K562 treated with DMSO at 1 percent for 48 hours (cell line): ENCODE results near the gene OR6C70. TPM values are rescaled to one million over a fixed set of nuclear protein-coding genes. Genes with fewer than 3 reads are reported as not detected.

Source experiments
- total RNA-seq: library from RNA; unstranded; fragments of 300-600 nt; gene quantifications from 2 replicates; pipeline ENCODE4 v1.2.3, GENCODE V29; 2022; ENCODE audit warnings: low replicate concordance; ENCODE audit errors: extremely low read depth

OR6C70 gene
- total RNA-seq, result not detected in 2 replicates

GRCh38 chr12:55470088-55470829 is at the start of gene OR6C70:
OR6C70 (minus strand) TSS chr12:55470138; CDS start chr12:55470138, 0 bp downstream.

GRCh38 chr12:55492078-55492477 is 22.1 kb upstream of the OR6C70 start, which contains the start of gene OR6C68:
OR6C68 (plus strand) TSS chr12:55492378; CDS start chr12:55492378, 0 bp downstream.

GRCh38 chr12:55443776-55444175 is 26.2 kb downstream of the OR6C70 start, which contains the start of gene OR6C2:
OR6C2 (plus strand) TSS chr12:55444076; CDS start chr12:55452214, 8,138 bp downstream.

DNA sequence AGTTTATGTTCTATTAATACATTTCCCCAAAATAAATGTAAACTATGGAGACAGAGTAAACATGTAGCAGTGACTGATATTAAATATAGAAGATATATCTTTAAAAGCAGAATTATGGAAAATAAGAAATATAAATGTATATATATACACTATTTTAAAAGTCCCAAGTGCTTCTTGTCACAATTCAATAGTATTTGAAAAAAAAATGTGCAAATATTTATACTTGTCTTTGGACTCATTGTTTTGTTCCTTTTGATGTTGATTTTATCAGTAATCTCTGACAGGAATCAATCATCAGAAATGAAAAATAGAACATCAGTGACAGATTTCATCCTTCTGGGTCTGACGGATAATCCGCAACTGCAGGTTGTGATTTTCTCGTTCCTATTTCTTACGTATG is 44.0 kb downstream of the OR6C70 start, which contains the start of gene OR6C76:
OR6C76 (plus strand) TSS at position 301 of the 400 bp plus-strand sequence; CDS start at position 301, 0 bp downstream.

Other genes starting within 250 kb of the OR6C70 start
- not detected in 2 replicates for gene OR10A7, start 249.1 kb downstream of the OR6C70 start, total RNA-seq
- not detected in 2 replicates for gene OR6C74, start 225.5 kb downstream of the OR6C70 start, total RNA-seq
- gene OR6C6, start 173.6 kb downstream of the OR6C70 start, total RNA-seq, result not detected in 2 replicates
- not detected in 2 replicates for gene OR6C1, start 155.8 kb downstream of the OR6C70 start, total RNA-seq
- gene OR6C3, start 139.4 kb downstream of the OR6C70 start, total RNA-seq, result not detected in 2 replicates
- not detected in 2 replicates for gene OR6C75, start 107.2 kb downstream of the OR6C70 start, total RNA-seq
- not detected in 2 replicates for gene OR6C65, start 69.6 kb downstream of the OR6C70 start, total RNA-seq
- gene OR6C76, start 43.9 kb downstream of the OR6C70 start, total RNA-seq, result not detected in 2 replicates
- gene OR6C2, start 26.1 kb downstream of the OR6C70 start, total RNA-seq, result not detected in 2 replicates
- not detected in 2 replicates for gene OR6C68, start 22.2 kb upstream of the OR6C70 start, total RNA-seq
- gene OR6C4, start 79.5 kb upstream of the OR6C70 start, total RNA-seq, result not detected in 2 replicates
- gene OR2AP1, start 102.3 kb upstream of the OR6C70 start, total RNA-seq, result not detected in 2 replicates
- not detected in 2 replicates for gene OR10P1, start 166.8 kb upstream of the OR6C70 start, total RNA-seq
- not detected in 2 replicates for gene ITGA7, start 237.8 kb upstream of the OR6C70 start, total RNA-seq
- not detected in 2 replicates for gene BLOC1S1, start 245.9 kb upstream of the OR6C70 start, total RNA-seq